Endodermal cell (in vitro differentiated cells): ENCODE data around the gene ZNF561. TPM values are rescaled to one million over a fixed set of nuclear protein-coding genes. Genes with fewer than 3 reads are reported as not detected.
A peak's percentile ranks its signal among the peaks of the same experiment; 100 is the strongest.

ENCODE experiments used
- DNase-seq: peaks from one replicate; pipeline ENCODE4 v3.0.0-alpha.2; 2017
- H3K27ac ChIP-seq: 2 replicates; pipeline ENCODE4 v1.5.1; 2013; ENCODE audit warnings: mild to moderate bottlenecking, low read depth, low read length, moderate library complexity
- H3K27me3 ChIP-seq: 2 replicates; pipeline ENCODE4 v1.6.1; 2013; ENCODE audit warnings: mild to moderate bottlenecking, low read length, moderate library complexity; ENCODE audit not compliant: insufficient read depth, control insufficient read depth, poor library complexity, severe bottlenecking
- H3K36me3 ChIP-seq: 2 replicates; pipeline ENCODE4 v1.7.0; 2013; ENCODE audit warnings: mild to moderate bottlenecking, low read length, moderate library complexity; ENCODE audit not compliant: control insufficient read depth, insufficient read depth
- H3K4me1 ChIP-seq: one replicate; pipeline ENCODE4 v1.7.0; 2013; ENCODE audit warnings: low read length; ENCODE audit not compliant: control insufficient read depth, insufficient read depth
- H3K4me3 ChIP-seq: 2 replicates; pipeline ENCODE4 v1.5.1; 2013; ENCODE audit warnings: mild to moderate bottlenecking, low read length, moderate library complexity
- H3K9ac ChIP-seq: 2 replicates; pipeline ENCODE4 v1.6.1; 2013; ENCODE audit warnings: mild to moderate bottlenecking, low read length, moderate library complexity; ENCODE audit not compliant: poor library complexity, severe bottlenecking; ENCODE audit errors: extremely low read depth
- H3K9me3 ChIP-seq: 2 replicates; pipeline ENCODE4 v1.6.1; 2013; ENCODE audit warnings: mild to moderate bottlenecking, low read length, moderate library complexity; ENCODE audit not compliant: control insufficient read depth
- H3K27ac Mint-ChIP-seq: 2 replicates; pipeline ENCODE4 v1.8.0; 2020; ENCODE audit warnings: mixed read lengths
- H3K27me3 Mint-ChIP-seq: 2 replicates; pipeline ENCODE4 v1.8.0; 2021; ENCODE audit warnings: mild to moderate bottlenecking, mixed read lengths; ENCODE audit not compliant: insufficient read depth
- H3K36me3 Mint-ChIP-seq: 2 replicates; pipeline ENCODE4 v1.8.0; 2020; ENCODE audit warnings: low read depth, mixed read lengths
- H3K4me1 Mint-ChIP-seq: 2 replicates; pipeline ENCODE4 v1.8.0; 2020; ENCODE audit warnings: mixed read lengths
- H3K4me3 Mint-ChIP-seq: 2 replicates; pipeline ENCODE4 v1.8.0; 2020; ENCODE audit warnings: mild to moderate bottlenecking, moderate library complexity, mixed read lengths
- H3K9me3 Mint-ChIP-seq: 2 replicates; pipeline ENCODE4 v1.8.0; 2020; ENCODE audit warnings: mild to moderate bottlenecking, mixed read lengths
- CTCF ChIP-seq: fragments of 200-600 bp; sonication (generic); conservative IDR thresholded peaks from 2 replicates; pipeline ENCODE4 v1.5.0; 2021; ENCODE audit warnings: antibody characterized with exemption, mild to moderate bottlenecking
- WGBS, 2 experiments: methylation state at CpG; one replicate each; pipeline versions ENCODE4 v1.1.5 to v1.1.7; 2013; ENCODE audit warnings: missing lambda C conversion rate in 2 of 2, mixed read lengths in 1 of 2; ENCODE audit not compliant: insufficient coverage in 1 of 2, insufficient read length in 1 of 2; 5-methylcytosine and 5-hydroxymethylcytosine counted together
- long read RNA-seq, 4 experiments: library from polyadenylated mRNA in 2 of 4; library from RNA in 1 of 4; library from capped mRNA in 1 of 4; stranded (forward) in 3 of 4; unstranded in 1 of 4; transcript quantifications; one replicate each; pipeline ENCODE4 v2.0.0, GENCODE V29; 2020 to 2021; ENCODE audit warnings: inconsistent platforms in 1 of 4
- polyA plus RNA-seq, 2 experiments: library from polyadenylated mRNA; stranded (reverse); fragments of 50-300 nt; gene quantifications; one replicate each; pipeline ENCODE4 v1.2.3, GENCODE V29; 2013
- total RNA-seq, 2 donors: library from RNA; stranded (reverse); fragmentation: NEBNext Ultra II Directional in 1 of 2; extraction: Animal tissue kit (Norgen Biotek cat#: 25700) in 1 of 2; gene quantifications; 2 replicates in 1 of 2; 3 replicates in 1 of 2; pipeline ENCODE4 v1.2.1, GENCODE V29; 2021

Gene ZNF561
- total RNA-seq = 10 to 100 TPM; 51.0 to 57.2 TPM
- polyA plus RNA-seq (2013, experiment 1 of 2) = 47.1 TPM
- polyA plus RNA-seq (2013, experiment 2 of 2) = 40.5 TPM
- long read RNA-seq, experiment 1, full-length matches to known transcripts = 3 of 10 reads
- long read RNA-seq, experiment 1, partial matches to known transcripts = 0 of 10 reads
- long read RNA-seq, experiment 1, other reads (novel, unspliced or antisense) = 7 of 10 reads
- long read RNA-seq, experiment 2, full-length matches to known transcripts = 20 of 36 reads
- long read RNA-seq, experiment 2, partial matches to known transcripts = 2 of 36 reads
- long read RNA-seq, experiment 2, other reads (novel, unspliced or antisense) = 14 of 36 reads
- long read RNA-seq, experiment 3, full-length matches to known transcripts = 44 of 90 reads
- long read RNA-seq, experiment 3, partial matches to known transcripts = 5 of 90 reads
- long read RNA-seq, experiment 3, other reads (novel, unspliced or antisense) = 41 of 90 reads
- long read RNA-seq, experiment 4, full-length matches to known transcripts = 21 of 29 reads
- long read RNA-seq, experiment 4, partial matches to known transcripts = 0 of 29 reads
- long read RNA-seq, experiment 4, other reads (novel, unspliced or antisense) = 8 of 29 reads

- TF ChIP-seq CTCF = no peak
- H3K27me3 Mint-ChIP-seq = no peaks in the 10 kb centered on the region
- Histone ChIP-seq H3K4me1 (no peaks in the 10 kb centered on the region), H3K9ac (peak within 1 kb of the TSS; percentile 97), H3K36me3 (peaks cover 29% of the 10 kb centered on the region), H3K27me3 (no peaks in the 10 kb centered on the region), H3K27ac (peak within 1 kb of the TSS; percentile 99), H3K9me3 (no peaks in the 10 kb centered on the region), H3K4me3 (peak within 1 kb of the TSS; percentile 96)
- peaks cover 5% of the 10 kb centered on the region for H3K9me3 Mint-ChIP-seq
- peak within 1 kb of the TSS; percentile 91 for H3K4me3 Mint-ChIP-seq
- peak within 1 kb of the TSS; percentile 100 for H3K27ac Mint-ChIP-seq
- DNase-seq = peak; percentile 94
- H3K4me1 Mint-ChIP-seq = peaks cover 15% of the 10 kb centered on the region
- H3K36me3 Mint-ChIP-seq = peaks cover 34% of the 10 kb centered on the region
- 3 to 8% methylated on average over 23 to 33 of the region's 33 CpGs for WGBS, 2 experiments
These were observed at the start of gene ZNF561 for GRCh38 chr19:9621156-9622037. TSS of gene ZNF561 (minus strand) at chr19:9621232. CDS start at chr19:9619456, 1,776 bp downstream.

GRCh38 chr19:9668544-9668943 is 47.5 kb upstream of the ZNF561 start:
- Histone ChIP-seq H3K9ac (no peak overlapping the region), H3K4me3 (peak overlapping the region; percentile 32), H3K9me3 (peaks cover 80% of the 10 kb centered on the region), H3K27ac (no peak overlapping the region), H3K36me3 (peaks cover 45% of the 10 kb centered on the region), H3K4me1 (no peaks in the 10 kb centered on the region), H3K27me3 (no peaks in the 10 kb centered on the region)
- Mint-ChIP-seq H3K4me3 (no peak overlapping the region), H3K27ac (no peak overlapping the region), H3K27me3 (no peaks in the 10 kb centered on the region), H3K9me3 (peaks cover 86% of the 10 kb centered on the region), H3K4me1 (no peaks in the 10 kb centered on the region), H3K36me3 (peaks cover 48% of the 10 kb centered on the region)
- no peak for DNase-seq
- TF ChIP-seq CTCF = no peak
- 80 to 93% methylated on average over 1 to 2 of the region's 2 CpGs for WGBS, 2 experiments

GRCh38 chr19:9667898-9668297 is 46.9 kb upstream of the ZNF561 start:
- H3K27me3 Mint-ChIP-seq = no peaks in the 10 kb centered on the region
- H3K36me3 Mint-ChIP-seq = peaks cover 46% of the 10 kb centered on the region
- H3K9me3 Mint-ChIP-seq = peaks cover 84% of the 10 kb centered on the region
- H3K4me1 ChIP-seq = no peaks in the 10 kb centered on the region
- WGBS, 2 experiments = 93% methylated on average over 3 of the region's 3 CpGs
- H3K27ac ChIP-seq = no peak overlapping the region
- H3K27me3 ChIP-seq = no peaks in the 10 kb centered on the region
- TF ChIP-seq CTCF = no peak
- peaks cover 73% of the 10 kb centered on the region for H3K9me3 ChIP-seq
- peaks cover 39% of the 10 kb centered on the region for H3K36me3 ChIP-seq
- H3K4me3 Mint-ChIP-seq = no peak overlapping the region
- H3K27ac Mint-ChIP-seq = no peak overlapping the region
- H3K9ac ChIP-seq = no peak overlapping the region
- no peak for DNase-seq
- H3K4me1 Mint-ChIP-seq = no peaks in the 10 kb centered on the region
- H3K4me3 ChIP-seq = peak overlapping the region; percentile 32
